Hematopoietic multipotent progenitor cell (in vitro differentiated cells): Measurements from ENCODE around the gene EYA4. TPM values are rescaled to one million over a fixed set of nuclear protein-coding genes. Genes with fewer than 3 reads are reported as not detected.

Experiments
- DNase-seq, 3 donors: peaks; one replicate each; pipeline ENCODE4 v3.0.0-alpha.2; 2011 to 2015; ENCODE audit warnings: low read depth in 2 of 3, low spot score in 2 of 3
- total RNA-seq: library from RNA; depleted of rRNA; stranded (reverse); fragments of >200 nt; gene quantifications from one replicate; pipeline ENCODE4 v1.2.3, GENCODE V29; 2012

Gene EYA4
- total RNA-seq, 1 donor, result under 0.01 TPM

DNA sequence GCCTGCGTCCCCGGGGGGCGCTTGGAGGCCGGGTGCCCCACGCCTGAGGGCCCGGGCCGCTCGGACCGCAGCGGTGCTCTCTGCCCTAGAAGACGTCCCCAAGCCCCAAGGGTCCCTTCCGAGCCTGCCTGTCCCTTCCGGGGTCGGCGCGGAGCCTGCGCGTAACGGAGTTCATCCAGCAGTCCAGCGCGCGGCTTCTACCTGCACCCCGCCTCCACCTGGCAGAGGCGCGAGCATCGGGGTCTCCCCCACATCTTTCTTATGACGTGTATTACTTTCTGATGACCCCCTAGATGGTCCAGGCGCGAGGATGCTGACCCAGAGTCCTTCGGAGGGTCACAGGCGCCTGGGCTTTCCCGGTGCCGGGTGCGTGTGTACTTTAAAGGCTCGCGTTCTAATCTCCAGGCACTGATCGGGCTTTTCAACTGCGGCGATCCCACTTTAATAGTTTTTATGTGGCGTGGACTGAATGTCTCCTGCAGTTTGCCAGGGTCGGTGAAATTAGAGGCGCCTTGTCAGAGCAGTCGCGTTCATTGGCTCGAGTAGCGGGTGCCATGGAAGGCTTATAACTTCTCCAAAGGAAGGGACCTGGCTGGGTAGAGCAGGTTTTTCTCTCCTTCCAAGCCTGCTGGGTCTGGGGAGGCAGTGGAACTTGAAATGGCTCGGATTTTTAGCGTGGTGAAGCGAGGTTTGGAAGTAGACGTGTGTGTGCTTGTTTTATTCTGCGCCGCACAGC, 912 bp downstream of the EYA4 start:
- peak in 2 of 3 donors; percentile 15 to 26 for DNase-seq

DNA sequence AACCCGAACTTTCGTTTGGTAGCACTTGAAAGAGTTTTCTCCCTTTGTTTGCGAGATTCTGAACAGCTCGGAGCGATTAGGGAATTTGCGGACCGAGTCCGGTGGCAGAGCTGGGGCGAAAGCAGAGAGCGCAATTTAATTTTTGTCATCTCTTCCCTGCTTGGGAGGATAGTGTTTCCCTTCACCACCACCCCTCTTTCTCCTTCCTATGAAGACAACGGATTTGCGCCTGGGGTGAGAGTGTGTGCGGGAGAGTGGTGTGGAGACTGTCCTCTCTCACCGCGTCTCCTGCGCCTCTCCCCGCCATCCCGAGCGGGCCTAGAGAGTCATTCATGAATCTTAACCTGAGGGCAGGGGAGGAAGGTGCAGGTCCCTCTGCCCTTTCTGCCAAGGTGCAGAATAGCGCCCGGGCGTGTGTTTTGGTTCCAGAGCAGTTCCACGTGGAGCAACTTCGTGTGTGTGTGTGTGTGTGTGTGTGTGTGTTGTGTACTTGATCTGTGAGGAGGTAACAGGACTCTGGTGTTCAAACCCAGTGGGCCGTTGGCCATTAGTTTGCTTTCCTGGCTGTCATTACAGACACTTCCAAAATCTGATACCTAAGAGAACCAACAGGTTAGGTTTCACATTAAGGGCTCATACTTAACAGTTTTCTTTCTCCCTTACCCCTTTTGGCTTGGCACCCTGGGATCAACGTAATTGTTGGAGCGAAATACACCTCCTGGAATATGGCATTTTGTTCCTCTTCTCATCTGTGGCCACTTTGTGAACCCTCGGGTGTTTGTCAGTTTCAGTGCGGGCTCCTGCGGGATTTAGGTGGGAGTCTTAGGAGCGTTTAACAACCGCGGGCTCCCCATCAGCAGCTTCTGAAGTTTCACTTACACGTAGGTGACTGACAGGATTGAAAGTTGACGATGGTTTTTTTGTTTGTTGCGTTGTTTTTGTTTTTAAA, 1.8 kb downstream of the EYA4 start:
- DNase-seq, result peak in 2 of 3 donors; percentile 17 to 22

DNA sequence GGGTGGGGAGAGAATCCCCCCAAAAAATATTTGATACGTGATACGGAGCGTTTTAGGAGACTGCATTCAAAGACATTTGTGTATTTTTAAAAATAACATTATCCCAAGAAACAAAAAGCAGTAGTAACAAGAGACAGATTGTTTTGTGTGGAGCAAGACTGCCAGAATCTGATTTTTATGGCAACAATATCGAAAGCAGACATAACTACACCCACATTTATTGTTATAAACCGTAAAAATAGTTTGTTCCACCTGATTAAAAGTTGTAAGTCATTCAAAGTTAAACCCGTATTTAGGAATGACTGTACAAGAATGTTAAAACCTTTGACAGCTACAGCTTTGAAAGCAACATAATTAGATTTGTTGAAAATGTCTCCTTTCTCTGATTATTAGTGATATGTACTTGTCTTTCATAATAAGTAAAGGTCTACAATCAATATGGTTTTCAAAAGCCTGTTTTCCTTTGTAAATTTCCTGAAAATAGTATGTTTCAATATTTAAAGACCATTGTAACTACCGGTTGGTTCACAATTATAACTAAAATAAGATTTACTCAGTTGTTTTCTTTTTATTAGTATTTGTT, 2.7 kb downstream of the EYA4 start:
- DNase-seq, result peak in 2 of 3 donors; percentile 11 to 16

DNA sequence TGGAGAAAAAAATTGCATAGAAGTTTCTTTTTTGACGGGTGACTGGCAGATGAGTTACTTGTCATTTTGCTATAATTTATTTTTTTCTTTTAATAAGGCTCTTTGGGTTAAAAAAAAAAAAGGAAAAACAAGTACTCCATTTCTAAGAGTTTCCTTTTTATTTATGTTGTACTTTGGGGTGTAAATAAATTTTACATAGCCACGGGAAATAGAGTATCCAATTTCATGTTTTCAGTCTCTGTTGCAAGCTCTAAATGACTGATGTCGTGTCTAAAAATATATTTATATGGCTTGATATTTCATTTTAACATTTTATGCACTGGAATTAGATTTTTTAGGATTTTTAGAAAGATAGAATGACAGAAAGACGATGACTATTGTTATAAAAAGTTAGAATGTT, 3.4 kb downstream of the EYA4 start:
- DNase-seq, result no peak

DNA sequence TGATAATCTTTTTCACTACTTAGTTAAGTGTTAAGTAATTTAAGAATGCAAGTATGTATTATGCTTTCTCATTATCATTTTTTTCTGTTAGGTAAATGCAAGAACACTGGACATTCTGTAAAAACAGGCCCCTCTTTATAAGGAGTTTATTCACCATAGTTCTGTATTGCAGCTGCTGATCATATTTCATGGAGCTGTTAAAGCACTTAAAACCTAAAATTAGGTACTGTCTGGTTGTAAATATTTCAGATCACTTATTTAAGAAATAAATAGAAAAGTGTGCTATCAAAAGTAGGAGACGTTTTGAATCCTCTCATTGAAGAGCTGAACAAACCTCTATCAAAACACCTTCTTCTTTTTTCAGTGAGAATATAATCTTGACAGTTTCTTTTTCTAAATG, 3.9 kb downstream of the EYA4 start:
- DNase-seq, result peak in 1 of 3 donors; percentile 3

DNA sequence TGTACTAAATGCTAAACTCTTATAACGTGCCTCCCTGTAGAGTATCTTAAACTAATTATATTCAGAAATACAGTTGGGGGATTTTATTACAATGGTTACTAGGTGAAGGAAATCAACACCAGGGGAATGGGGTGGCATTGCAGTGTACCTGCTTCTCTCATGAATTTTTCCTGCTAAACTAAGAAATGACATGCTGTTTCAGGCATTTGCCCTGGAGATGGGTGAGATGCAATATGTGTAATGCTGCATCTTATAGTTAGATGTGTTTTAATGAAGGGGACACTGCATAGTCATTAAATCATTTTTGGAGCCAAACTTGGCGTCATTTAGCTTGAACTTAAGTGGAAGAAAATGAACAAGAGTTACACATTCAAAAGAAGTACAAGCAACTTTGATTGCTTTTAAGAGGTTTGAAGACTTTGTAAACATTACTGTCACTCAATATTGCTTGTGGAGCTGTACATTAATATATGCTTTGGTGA, 4.3 kb downstream of the EYA4 start:
- no peak for DNase-seq

DNA sequence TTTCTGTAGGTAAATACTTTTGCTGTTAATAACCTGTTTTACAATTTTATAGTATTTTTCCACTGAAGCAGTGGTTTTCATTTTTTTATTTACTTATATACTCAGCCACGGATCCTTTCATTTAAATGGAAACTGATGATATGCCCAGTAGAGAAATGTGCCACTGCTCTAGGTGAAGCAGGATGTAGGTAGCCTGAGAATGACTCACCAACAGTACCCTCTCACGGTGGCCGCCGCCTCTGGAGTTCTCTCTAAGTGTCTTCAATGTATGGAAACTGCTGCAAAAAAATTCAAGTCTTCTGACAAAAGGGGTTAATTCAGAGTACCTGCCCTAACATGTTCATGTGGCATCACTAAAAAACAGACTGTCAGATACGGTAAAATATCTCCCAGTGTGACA, 6.4 kb downstream of the EYA4 start:
- no peak for DNase-seq

DNA sequence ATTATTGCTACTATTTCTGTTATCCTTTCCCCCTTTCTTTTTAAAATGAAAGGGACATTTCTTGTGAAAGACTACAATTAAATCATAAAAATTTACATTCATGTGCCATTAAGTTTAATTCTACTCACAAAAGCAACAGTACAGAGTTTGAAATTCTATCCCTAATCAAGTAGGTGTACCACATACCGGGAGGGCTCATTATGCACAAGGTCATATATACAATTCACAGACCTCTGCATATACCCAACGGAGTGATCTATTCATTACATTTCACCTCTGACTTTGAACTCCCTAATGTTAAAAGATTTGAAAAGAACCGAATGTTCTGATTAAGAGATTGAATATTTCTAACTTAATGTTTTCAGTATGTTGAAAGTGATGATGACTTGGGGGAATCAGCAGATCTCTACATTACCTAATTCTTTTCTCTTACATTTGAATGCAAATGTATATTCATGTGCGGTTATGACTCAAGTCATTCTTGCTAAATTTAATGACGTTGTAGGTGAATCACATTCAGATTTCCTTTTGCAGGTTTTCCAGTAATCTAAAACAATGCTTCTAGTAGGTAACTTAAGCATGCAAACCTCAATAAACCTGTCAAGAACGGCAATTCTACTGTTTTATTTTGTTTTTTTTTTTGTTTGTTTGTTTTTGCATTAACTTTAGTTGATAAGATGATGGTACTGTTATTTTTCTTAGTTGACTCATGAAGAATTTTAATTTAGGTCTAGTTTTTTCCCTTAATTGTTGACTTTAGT, 7.3 kb downstream of the EYA4 start:
- no peak for DNase-seq

DNA sequence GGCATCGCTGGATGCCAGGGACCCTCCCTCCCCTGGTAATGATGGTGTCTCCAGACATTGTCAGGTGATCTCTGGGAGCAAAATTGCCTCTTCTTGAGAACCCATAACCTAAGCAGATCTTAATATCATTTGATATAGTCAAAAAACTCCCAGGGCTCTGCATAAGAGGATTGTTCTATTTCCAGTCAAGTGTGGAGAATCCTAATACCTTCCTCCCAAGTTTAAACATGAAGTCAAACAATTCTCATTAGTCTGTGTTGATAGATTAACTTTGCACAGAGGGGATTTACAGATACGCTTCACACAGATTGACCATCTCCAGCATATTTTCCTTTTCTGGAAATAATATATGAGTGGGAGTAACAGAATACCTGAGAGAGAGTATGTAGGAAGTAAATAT, 10.5 kb downstream of the EYA4 start:
- no peak for DNase-seq

DNA sequence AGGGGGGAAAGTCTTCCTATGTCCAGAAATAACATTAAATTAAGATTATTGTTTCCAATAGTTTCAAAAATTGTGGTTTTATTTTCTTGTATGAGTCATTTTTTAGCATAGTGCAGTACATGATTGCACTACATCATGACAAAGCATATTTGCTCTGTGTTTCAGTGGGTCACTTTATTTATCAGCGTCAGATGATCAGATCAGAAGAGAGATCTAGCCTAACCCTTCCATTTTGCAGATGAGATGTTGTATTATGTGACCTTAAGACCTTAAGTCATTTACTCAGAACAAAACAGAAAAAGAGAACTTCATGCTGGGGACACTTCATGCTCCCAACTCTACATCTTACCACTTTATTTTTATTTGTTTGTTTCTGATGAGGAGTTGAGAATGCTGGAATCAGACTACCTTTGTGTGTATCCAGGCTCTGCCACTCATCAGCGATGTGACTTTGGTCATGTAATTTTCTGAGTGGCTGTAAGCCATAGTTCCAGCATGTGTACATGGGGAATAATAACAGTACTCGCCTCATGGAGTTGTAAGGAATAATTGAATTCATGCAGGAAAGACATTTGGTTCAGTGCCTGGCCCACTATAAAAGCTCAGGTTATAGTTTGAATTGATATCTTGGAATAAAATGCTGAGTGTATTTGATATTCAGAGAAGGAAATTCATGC, 13.5 kb downstream of the EYA4 start:
- DNase-seq, result peak in 1 of 3 donors; percentile 4

DNA sequence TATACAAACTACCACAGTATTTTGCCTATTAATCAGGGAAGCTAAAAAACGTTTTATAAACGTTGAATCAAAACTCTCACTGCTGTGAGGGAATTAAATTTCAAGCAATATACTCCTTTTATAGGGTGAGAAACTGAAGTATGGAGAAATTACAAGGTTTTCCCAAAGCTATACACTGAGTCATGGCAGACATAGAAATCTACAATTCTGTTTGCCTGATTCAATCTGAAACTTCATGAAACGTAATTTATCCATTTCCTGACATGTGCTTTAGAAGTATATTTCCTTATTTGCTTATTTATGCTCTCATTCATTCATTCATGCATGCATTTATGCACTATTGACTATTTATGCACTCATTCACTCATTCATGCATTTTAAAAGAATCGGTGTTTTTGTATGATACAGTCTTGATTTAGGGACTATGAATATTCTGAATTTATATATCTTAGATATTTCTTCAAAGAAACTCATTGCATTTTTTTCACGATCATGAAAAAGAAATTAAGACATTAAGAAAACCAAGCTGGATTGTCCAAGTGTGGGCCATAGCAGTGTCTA, 16.5 kb downstream of the EYA4 start:
- DNase-seq, result no peak

DNA sequence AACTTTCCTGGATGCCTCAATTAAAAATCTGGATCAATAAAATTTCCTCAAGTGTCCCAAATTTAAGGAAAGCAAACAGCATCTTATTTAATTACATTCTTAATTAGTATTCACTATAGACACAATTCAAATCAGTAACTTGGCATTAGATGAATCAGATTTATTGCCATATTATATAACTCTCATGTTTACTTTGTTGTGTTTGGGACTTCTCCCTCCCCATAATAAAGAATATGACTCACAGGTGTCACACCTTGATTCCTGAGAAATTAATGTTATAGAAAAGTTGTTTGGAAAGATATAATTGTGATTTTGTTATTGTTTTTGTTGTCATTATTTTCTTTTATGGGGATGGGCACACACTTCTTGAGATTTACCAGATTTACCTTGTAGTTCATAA, 18.4 kb downstream of the EYA4 start:
- DNase-seq, result no peak

DNA sequence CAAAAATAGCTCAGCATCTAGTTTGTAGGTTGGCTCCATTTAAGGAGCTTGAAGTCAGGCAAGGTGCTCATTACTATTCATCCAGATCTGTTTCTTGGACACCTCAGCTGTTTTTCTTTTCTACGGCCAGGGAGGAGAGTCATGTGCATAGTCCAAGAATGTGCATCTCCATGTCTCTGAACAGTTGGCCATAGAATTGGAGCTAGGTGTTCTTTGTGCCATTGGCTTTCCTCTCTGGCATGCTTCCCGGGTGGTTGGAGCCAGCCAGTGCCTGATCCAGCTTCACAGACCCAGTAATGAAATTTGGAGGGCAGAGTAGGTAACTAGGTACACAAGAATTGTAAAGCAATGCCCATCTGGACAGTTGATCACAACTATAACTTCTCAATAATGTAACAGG, 21.6 kb downstream of the EYA4 start:
- no peak for DNase-seq

DNA sequence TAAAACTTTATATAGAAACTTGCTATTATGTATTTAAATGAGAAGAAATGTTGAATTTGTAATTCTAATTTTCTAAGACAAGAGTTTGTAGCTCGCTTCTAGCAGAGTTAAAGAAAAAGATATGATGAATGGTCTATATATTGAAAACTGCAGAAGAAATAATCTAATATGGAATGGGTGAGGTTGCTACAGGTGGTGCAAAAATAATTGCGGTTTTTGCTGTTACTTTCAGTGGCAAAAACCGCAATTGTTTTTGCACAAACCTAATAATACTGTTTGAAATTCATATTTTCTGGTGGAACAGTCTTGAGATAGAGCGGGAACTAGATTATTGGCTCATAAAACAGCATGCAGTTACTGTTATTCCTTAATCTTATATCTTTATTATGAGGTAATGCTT, 23.9 kb downstream of the EYA4 start:
- no peak for DNase-seq

DNA sequence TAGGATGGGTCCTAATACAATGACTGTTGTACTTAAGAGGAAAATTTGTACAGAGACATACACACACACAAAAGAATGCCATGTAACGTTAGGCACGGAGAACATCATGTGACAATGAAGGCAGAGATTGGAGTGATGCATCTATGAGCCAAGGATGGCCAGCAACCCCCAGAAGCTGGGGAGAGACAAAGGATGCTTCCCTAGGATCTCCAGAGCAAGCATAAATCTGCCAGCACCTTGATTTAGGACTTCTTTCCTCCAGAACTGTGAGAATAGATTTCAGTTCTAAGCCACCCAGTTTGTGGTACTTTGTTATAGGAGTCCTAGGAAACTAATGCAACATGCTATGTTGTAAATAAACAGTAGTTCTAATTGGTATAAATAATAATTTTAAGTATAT, 25.0 kb downstream of the EYA4 start:
- no peak for DNase-seq

DNA sequence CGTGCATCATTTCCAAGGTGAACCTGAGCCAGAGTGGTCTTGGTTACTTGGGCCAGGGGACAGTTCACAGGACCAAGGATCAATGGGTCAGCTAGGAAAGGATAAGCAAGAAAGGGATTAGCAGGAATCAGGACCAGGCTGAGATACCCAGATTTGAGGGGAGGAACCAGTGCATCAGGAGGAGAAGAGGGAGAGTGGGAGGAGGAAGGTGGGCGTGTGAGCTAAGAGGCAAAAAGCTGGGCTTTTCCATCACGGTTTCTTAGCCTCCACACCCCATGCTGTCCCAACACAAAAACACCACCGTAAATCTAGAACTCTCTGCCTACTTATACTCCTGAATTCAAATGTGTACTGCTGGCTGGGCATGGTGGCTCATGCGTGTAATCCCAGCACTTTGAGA, 27.5 kb downstream of the EYA4 start:
- DNase-seq, result no peak

DNA sequence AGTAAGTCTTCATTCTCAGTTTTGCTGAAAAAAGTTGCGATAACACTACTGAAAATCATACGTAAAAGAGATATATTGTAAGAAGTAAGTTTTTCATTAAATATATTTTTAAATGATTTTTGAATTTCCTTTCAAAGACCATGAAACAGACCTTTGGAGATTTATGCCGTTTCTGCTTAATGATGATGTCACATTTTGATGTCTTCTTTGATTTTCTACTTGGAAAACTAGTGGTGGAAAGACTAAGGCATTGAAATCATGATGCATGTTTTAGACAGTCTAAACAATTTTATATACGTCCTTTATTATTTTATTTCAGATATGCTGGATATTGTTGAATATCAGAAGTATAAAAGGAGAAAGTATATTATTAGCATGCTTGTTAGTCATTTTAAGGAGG, 33.7 kb downstream of the EYA4 start:
- no peak for DNase-seq

DNA sequence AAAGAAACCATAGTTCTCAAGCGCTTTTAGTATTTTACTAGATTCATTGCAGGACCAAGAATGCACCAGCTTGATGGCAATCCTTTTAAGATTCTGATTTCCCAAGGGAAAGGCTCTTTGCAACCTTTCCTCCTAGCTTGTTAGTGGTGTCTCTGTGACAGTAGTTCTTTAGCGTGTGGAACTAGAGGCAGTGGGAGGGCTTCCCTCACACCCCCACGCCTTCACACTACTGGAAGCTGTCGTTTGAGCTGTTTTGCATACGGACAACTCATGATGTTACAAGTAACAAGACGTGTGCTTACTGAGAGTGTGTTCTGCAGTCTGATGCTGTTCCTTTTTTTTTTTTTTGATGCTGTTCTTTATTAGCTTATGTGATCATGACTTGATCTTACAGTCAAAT, 34.1 kb downstream of the EYA4 start:
- DNase-seq, result no peak

DNA sequence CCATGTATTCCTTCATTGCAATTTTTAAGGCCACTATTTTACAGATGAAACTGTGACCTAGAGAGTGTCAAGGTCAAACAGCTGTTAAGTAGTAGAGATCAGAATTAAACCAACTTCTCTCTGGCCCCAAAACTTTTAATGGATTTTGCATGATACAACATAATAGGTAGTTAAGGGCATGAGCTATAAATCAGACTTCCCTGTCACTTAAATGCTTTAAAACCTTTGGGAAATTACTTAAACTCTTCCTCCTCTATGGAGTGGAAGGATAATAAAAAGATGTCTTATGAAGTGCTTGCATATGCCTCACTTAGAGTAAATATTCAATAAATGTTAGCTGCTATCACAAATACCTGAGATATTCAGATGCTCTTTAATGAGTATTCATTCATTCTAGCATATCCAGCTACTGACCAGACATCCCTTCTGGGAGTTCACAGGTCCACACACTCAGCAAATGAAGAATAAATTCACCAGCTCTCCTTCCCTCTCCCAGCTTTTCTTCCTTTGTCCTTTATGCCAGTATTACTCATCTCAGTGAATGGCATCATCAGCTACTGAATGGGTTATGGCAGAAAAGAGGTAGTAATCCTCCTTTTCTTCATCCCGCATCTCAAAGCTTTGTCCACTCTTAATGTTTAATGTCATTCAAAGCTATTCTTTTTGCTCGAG, 36.2 kb downstream of the EYA4 start:
- no peak for DNase-seq
